ENCODE measurements around the gene OFD1. TPM values are rescaled to one million over a fixed set of nuclear protein-coding genes. Genes with fewer than 3 reads are reported as not detected.

OFD1 gene
- total RNA-seq, 1 experiment from 2014 or later, result 44.8 TPM

GRCh38 chrX:13702111-13702789 is 32.3 kb upstream of the OFD1 start:
- TF ChIP-seq, protein P1, sequence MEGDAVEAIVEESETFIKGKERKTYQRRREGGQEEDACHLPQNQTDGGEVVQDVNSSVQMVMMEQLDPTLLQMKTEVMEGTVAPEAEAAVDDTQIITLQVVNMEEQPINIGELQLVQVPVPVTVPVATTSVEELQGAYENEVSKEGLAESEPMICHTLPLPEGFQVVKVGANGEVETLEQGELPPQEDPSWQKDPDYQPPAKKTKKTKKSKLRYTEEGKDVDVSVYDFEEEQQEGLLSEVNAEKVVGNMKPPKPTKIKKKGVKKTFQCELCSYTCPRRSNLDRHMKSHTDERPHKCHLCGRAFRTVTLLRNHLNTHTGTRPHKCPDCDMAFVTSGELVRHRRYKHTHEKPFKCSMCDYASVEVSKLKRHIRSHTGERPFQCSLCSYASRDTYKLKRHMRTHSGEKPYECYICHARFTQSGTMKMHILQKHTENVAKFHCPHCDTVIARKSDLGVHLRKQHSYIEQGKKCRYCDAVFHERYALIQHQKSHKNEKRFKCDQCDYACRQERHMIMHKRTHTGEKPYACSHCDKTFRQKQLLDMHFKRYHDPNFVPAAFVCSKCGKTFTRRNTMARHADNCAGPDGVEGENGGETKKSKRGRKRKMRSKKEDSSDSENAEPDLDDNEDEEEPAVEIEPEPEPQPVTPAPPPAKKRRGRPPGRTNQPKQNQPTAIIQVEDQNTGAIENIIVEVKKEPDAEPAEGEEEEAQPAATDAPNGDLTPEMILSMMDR (IDR thresholded peaks at IDR 0.05; ENCODE audit: unreplicated experiment), result no peak
- Mint-ChIP-seq H3K9me3 (ENCODE audit: unreplicated experiment) (no peaks in the 10 kb centered on the region), H3K27ac (ENCODE audit: low read depth, unreplicated experiment) (peak overlapping the region; percentile 33), H3K4me1 (ENCODE audit: insufficient read depth, unreplicated experiment) (peaks cover 36% of the 10 kb centered on the region), H3K36me3 (ENCODE audit: insufficient read depth, unreplicated experiment) (peaks cover 32% of the 10 kb centered on the region), H3K4me3 (ENCODE audit: unreplicated experiment) (no peak overlapping the region), H3K27me3 (ENCODE audit: insufficient read depth, unreplicated experiment) (no peaks in the 10 kb centered on the region)
- DNase-seq (ENCODE audit: unreplicated experiment), result no peak
- CTCF ChIA-PET, result interaction anchor here (0.5 to 1.1 kb wide), 3 partner anchors 46 to 929 kb away, joined by 3 to 4 read pairs (median 3); no protein-coding TSS in a partner anchor
- intact Hi-C loops (cut with micrococcal nuclease), result no loop called here
- POLR2A ChIA-PET, result interaction anchor here (1.0 to 2.2 kb wide), 5 partner anchors 8 to 481 kb away, joined by 3 to 9 read pairs (median 4); partner anchors contain the start of genes OFD1 and TRAPPC2
- BruUV-seq (replicated peaks), result no TSS peak

GRCh38 chrX:13703135-13703534 is 31.4 kb upstream of the OFD1 start:
- ChIA-PET POLR2A (interaction anchor here (1.0 to 2.2 kb wide), 5 partner anchors 9 to 482 kb away, joined by 3 to 9 read pairs (median 4); partner anchors contain the start of genes OFD1 and TRAPPC2), CTCF (interaction anchor here (1.1 to 1.4 kb wide), 2 partner anchors 47 to 196 kb away, joined by 3 read pairs; no protein-coding TSS in a partner anchor)
- no TSS peak for BruUV-seq (replicated peaks)
- Mint-ChIP-seq H3K4me1 (ENCODE audit: insufficient read depth, unreplicated experiment) (peaks cover 33% of the 10 kb centered on the region), H3K36me3 (ENCODE audit: insufficient read depth, unreplicated experiment) (peaks cover 33% of the 10 kb centered on the region), H3K9me3 (ENCODE audit: unreplicated experiment) (no peaks in the 10 kb centered on the region), H3K4me3 (ENCODE audit: unreplicated experiment) (no peak overlapping the region), H3K27ac (ENCODE audit: low read depth, unreplicated experiment) (no peak overlapping the region), H3K27me3 (ENCODE audit: insufficient read depth, unreplicated experiment) (no peaks in the 10 kb centered on the region)
- DNase-seq (ENCODE audit: unreplicated experiment), result no peak
- intact Hi-C loops (cut with micrococcal nuclease), result no loop called here
- TF ChIP-seq, protein P1 (IDR thresholded peaks at IDR 0.05; ENCODE audit: unreplicated experiment), result no peak

DNA sequence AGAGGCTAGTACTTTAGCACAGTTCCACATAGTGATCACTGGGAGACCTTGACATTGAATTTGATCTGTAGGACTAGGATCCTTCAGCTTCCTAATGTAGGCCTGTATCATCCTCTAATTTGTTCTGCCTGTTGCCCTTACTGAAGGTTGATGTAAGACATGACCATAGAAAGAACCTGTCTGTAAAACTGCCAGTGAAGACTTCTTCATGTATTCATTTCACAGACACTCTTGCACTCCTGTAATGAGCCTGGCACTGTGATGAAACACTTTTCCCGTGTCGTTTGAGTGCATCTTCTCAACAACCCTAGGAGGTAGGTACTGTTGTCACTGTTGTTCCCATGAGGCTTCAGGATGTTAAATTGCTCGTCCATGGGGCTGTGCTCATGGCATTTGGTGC is 31.0 kb upstream of the OFD1 start:
- H3K27ac Mint-ChIP-seq (ENCODE audit: low read depth, unreplicated experiment), result no peak overlapping the region
- peaks cover 33% of the 10 kb centered on the region for H3K4me1 Mint-ChIP-seq (ENCODE audit: insufficient read depth, unreplicated experiment)
- intact Hi-C loops (cut with micrococcal nuclease), result no loop called here
- no peak overlapping the region for H3K4me3 Mint-ChIP-seq (ENCODE audit: unreplicated experiment)
- peaks cover 37% of the 10 kb centered on the region for H3K36me3 Mint-ChIP-seq (ENCODE audit: insufficient read depth, unreplicated experiment)
- no peaks in the 10 kb centered on the region for H3K9me3 Mint-ChIP-seq (ENCODE audit: unreplicated experiment)
- DNase-seq (ENCODE audit: unreplicated experiment), result no peak
- TF ChIP-seq, protein P1 (IDR thresholded peaks at IDR 0.05; ENCODE audit: unreplicated experiment), result no peak
- BruUV-seq (replicated peaks), result no TSS peak
- H3K27me3 Mint-ChIP-seq (ENCODE audit: insufficient read depth, unreplicated experiment), result no peaks in the 10 kb centered on the region
- POLR2A ChIA-PET, result interaction anchor here (1.0 to 2.1 kb wide), 5 partner anchors 9 to 483 kb away, joined by 3 to 11 read pairs (median 4); partner anchors contain the start of genes OFD1 and TRAPPC2
- CTCF ChIA-PET, result interaction anchor here (1.0 to 1.4 kb wide), 3 partner anchors 10 to 197 kb away, joined by 3 to 5 read pairs (median 3); no protein-coding TSS in a partner anchor

GRCh38 chrX:13711141-13711540 is 23.4 kb upstream of the OFD1 start:
- no peak overlapping the region for H3K27ac Mint-ChIP-seq (ENCODE audit: low read depth, unreplicated experiment)
- POLR2A ChIA-PET, result interaction anchor here (1.1 to 1.2 kb wide), 2 partner anchors 17 to 42 kb away, joined by 3 to 4 read pairs; no protein-coding TSS in a partner anchor
- CTCF ChIA-PET, result interaction anchor here (1.2 to 1.3 kb wide), 2 partner anchors 35 to 65 kb away, joined by 3 to 4 read pairs; no protein-coding TSS in a partner anchor

More at GRCh38 chrX:13711141-13711540, 23.4 kb upstream of the OFD1 start:
- no TSS peak for BruUV-seq (replicated peaks)
- no peaks in the 10 kb centered on the region for H3K27me3 Mint-ChIP-seq (ENCODE audit: insufficient read depth, unreplicated experiment)
- H3K36me3 Mint-ChIP-seq (ENCODE audit: insufficient read depth, unreplicated experiment), result peaks cover 73% of the 10 kb centered on the region
- DNase-seq (ENCODE audit: unreplicated experiment), result no peak
- H3K9me3 Mint-ChIP-seq (ENCODE audit: unreplicated experiment), result no peaks in the 10 kb centered on the region
- TF ChIP-seq, protein P1 (IDR thresholded peaks at IDR 0.05; ENCODE audit: unreplicated experiment), result no peak
- H3K4me3 Mint-ChIP-seq (ENCODE audit: unreplicated experiment), result no peak overlapping the region
- no peaks in the 10 kb centered on the region for H3K4me1 Mint-ChIP-seq (ENCODE audit: insufficient read depth, unreplicated experiment)
- intact Hi-C loops (cut with micrococcal nuclease), result no loop called here

All from MCF 10A (cell line).